Hematopoietic multipotent progenitor cell treated with erythropoietin and hydrocortisone succinate and interleukin-3 and kit ligand, for 4 days (in vitro differentiated cells): ENCODE data around the gene C10orf88.
A peak's percentile ranks its signal among the peaks of the same experiment; 100 is the strongest.
"Not testable (repeated sequence)": the region's sequence is repeated elsewhere in the genome, so short reads cannot be mapped to it uniquely, and the experiment has no call there.

Experiments used
- DNase-seq: peaks from one replicate; pipeline ENCODE4 v3.0.0-alpha.2; 2015

Gene C10orf88

DNA sequence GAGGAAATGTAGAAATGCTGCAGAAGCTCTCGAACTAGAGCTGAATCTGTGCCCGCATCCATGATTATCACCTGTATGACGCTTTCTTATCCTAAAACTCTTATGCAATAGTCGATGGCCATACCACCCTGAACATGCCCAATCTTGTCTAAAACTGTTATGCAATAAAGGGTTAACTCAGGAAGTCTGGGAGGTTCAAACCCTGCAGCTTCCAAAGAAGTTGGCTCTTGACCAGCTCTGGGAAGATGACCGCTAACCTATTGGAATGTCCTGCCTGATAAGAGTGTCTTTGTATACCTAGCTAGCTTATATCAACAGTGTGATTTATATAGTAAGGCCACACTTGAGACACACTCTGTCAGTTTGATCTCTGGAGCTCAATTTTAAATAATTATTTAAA lies 3.4 kb upstream of the C10orf88 start:
- DNase-seq: no peak

DNA sequence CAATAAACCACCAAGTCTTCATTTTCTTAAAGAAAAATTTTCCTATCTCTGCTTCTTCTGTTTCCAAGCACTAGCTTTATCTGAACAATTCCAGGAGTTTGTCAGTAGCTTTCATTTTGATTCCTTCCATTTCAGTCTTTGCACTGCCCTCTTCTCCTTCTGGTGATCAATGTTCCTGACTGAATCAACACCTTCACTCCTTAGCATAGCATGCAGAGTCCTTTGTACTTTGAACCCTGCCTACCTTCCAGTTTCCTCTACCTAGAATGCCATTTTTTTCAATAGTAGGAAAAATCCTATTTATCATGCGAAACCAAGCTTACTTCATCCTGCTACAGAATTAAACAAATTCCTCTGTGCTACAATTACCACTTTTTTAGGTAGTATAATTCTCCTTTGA lies 1.9 kb upstream of the C10orf88 start:
- DNase-seq: no peak

DNA sequence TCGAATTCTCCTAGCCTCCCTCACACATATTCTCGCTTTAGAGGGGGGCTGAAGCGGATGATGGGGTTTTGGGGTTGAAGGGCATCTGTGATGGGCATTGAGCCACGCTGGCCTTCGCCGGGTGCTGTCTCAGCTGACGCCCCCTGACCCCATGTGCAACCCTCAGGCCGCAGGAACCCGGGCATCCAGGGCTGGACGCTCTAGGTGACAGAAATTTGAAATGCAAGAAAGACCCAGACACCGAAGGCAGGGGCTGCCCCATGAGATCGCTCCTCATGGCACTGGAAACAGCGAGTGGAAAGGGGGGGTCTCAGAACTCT lies 664 bp upstream of the C10orf88 start:
- no peak for DNase-seq

- no peak for DNase-seq
These were observed 4.7 kb downstream of the C10orf88 start for GRCh38 chr10:122949296-122949695.

GRCh38 chr10:122939856-122940543 lies 14.0 kb downstream of the C10orf88 start:
- peak; percentile 39 for DNase-seq

DNA sequence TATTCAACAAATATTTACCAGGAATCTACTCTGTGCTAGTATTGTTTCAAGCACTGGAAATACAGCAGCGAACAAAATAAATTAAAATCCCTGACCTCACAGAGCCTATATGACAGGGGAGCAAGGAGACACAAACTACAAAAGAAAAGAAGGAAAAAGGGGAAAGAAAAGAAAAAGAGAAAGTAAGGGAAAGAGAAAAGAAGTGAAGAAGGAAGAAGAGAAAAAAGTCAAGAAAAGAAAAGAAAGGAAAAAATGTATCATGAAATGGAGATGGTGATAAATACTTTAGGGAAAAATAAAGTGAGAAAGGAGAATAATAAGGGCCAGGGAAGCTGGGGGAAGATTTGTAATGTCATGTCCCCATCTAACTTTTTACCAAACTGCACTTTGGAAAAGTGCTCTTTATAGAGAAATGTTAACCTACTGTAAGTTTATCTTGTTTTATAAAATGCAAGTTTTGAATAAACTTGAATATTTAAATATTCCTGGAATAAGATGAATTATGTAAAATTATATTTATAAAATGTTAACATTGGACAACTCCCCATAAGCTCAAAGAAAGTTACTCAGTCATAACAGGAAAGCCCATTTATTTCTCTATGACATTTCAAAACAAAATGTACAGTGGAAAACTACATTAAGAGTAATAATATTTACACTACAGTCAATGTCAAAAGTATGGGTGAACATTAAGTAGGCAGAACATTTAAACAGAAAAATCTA lies 14.7 kb downstream of the C10orf88 start:
- DNase-seq: no peak

GRCh38 chr10:122931088-122931906 lies 22.7 kb downstream of the C10orf88 start:
- peak; percentile 92 for DNase-seq

DNA sequence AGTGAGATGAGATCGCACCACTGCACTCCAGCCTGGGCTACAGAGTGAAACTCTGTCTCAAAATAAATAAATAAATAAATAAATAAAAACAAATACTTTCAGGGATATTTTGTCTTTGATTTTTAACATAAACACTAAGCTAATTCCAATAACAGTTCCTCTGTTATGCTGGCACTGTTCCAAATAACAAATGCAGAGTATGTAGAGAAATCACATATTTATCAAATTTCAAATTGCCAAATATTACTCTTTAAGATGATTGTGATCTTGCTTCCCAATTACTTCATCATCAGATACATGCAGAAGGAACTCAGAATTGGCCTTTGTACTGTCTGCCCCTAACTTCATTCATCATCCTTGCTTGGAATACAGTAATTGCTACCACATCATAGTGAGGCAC lies 23.9 kb downstream of the C10orf88 start:
- no peak for DNase-seq

DNA sequence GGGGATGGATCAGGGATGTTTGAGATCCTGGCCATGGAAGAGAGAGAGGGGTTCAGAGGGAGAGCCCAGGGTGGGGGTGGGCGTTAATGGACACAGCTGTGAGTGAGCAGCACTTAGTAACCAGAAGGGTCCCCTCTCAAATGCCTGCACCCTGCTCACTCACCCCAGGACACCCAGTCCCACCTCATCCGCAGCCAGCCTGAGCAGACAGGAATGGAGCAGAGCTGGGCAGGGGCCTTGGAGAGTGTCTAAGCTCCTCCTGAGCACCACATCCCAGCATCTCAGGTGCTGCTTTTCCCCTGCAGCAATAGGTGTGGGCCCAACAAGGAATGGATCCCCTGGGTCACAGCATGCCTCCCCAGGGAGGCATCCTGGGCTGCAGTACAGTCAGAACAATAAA lies 38.3 kb downstream of the C10orf88 start:
- no peak for DNase-seq

DNA sequence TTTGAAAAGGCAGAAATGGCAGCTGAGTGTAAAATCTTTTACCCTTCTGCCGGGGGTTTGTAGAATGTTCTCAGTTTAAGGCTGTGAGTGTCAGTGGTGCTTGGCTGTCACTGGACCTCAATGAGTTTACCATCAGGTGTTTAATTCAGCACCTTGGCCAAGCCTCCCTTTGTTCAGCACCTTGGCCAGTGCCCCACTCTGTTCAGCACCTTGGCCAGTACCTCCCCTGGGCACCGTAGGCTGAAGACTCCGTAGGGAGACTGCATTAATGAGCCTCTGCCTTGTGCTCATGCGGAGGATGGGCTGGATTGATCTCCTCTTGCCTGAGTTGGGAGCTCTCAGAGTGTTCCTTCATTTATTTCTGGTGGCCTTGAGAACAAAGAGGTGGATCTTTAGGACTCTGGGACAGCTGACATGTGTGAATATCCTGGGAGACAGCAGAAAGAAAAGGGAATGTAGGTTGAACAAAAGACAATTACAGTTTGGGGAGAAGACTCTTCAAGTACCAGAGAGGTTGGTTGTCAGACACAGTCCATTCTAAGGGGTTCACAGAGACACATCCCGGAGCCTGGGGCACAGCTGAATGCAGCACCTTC lies 42.0 kb downstream of the C10orf88 start:
- DNase-seq: peak; percentile 81

- DNase-seq: no peak
These were observed 43.7 kb downstream of the C10orf88 start, which contains the start of gene FAM24A for GRCh38 chr10:122910310-122910709. Gene FAM24A (plus strand): TSS chr10:122910610. CDS start chr10:122911635, 1,025 bp downstream.

DNA sequence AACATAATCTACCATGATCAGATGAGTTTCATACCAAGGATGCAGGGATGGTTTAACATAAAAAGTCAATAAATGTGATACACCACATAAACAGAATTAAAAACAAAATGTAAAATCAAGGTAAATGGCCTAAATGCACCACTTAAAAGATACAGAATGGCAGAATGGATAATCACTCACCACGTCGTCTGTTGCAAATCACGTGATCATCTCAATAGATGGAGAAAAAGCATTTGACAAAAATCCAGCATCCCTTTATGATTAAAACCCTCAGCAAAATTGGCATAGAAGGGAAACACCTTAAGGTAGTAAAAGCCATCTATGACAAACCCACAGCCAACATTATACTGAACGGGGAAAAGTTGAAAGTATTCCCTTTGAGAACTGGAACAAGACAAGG lies 50.2 kb downstream of the C10orf88 start:
- not testable (repeated sequence) for DNase-seq

GRCh38 chr10:122894261-122894944 lies 59.6 kb downstream of the C10orf88 start:
- DNase-seq: peak; percentile 34

GRCh38 chr10:122884166-122884565 lies 69.9 kb downstream of the C10orf88 start:
- DNase-seq: peak; percentile 69

- DNase-seq: peak; percentile 69
These were observed 71.3 kb downstream of the C10orf88 start for GRCh38 chr10:122882766-122883165.
